ENCODE results near the gene TP63.

Gene TP63

DNA sequence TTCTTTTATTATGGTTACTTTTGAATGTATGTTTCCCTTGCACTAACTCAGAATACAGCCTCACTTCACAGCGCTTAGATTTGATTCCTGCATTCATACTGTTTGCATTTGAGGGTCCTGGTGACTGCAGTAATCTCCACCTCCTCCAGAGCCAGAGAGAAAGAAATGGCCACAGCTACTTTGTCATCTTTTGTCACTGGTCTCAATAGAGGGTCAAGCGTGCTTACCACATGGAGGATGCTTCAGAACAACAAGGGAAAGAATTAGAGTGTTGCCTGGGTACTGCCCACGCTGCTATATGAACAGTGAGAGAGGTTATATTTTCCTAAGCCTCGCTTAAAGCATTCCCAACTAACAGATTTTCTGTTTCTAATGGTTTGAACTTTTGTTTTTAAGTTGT, 190.1 kb downstream of the TP63 start:
- no peak for DNase-seq (ENCODE audit: low spot score)

DNA sequence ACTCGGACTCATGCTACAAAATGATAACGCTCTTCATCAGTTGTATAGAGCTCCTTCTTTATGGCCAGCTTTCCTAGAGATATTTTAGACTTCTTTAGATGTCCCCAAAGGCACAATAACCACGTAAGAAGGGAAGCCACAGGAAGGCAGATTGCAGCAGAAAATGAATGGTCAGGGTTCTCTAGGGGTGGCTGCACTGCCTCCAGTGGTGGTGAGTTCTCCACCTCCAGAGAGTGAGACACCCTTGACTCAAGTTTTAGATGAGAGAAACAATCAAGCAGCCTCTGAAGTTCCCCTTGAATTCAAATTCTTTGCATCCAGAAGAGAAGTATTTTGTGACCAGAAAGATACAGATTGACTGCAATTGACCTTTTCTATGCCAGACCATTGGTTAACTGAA, 191.5 kb downstream of the TP63 start:
- DNase-seq (ENCODE audit: low spot score): no peak

DNA sequence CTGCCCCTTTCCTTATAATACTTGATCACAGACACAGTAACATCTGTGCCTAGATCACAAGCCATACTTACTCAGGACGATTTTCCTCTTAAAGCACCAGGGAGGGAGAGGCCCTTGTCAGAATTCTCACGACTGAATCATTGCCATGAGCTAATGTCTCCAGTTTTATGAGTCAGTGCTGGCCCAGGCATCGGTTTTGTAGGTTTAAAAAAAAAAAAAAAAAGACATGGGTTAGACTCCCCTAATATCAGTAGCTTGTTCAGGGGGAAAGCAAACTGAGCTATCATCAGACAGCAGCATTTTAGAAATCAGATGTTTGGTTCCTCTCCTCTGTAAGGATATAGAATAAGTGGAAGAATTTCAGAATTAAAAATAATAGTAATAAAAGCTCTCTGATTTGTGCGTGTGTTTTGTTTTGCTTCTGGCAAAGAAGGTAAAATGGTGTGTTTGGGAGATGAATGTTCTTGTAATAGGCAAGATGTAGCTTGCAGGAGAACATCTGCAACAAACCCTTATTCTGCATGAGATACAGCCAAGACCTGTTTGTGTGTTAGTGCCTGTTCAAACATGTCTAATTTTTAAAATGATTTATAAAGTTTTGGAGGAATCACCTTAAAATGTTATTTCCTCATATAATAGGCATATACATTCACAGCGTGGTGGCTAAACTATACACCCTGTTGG, 193.6 kb downstream of the TP63 start:
- DNase-seq (ENCODE audit: low spot score): peak; percentile 67

DNA sequence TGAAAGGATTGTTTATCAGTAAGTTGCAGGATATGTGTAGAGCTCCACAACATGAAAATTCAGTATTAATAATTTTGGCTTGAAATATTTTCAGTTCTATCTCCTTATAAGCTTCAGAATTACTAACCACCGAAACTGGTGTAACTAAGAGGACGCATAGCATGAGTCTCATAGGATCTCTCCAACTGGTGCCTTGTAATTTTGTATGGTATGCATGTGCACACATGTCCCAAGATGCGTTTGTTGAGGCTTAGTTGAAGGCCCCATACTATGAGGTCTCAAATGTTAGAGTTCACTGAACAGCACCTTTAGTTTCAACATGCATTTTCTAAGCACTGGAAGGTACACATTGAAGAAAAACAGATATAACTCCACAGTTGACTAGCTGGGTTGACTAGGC, 195.4 kb downstream of the TP63 start:
- DNase-seq (ENCODE audit: low spot score): no peak

DNA sequence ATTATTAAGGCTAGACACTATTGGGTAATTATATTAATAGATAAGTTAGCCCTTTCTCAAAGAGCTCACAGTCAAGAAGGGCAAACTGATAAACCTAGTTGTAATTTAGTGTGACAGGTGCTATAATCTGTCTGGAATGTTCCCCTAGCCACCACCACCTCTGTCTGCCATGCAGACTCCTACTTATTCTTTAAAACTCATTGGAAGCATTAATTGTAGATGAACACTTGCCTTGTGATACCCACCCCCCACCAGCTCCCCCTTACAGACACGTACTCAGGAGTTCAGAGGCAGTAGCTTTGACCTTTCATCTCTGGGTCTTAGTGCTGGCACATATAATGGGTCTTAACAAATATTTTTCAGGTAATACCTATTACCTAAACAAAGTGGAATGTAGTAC, 195.9 kb downstream of the TP63 start:
- no peak for DNase-seq (ENCODE audit: low spot score)

DNA sequence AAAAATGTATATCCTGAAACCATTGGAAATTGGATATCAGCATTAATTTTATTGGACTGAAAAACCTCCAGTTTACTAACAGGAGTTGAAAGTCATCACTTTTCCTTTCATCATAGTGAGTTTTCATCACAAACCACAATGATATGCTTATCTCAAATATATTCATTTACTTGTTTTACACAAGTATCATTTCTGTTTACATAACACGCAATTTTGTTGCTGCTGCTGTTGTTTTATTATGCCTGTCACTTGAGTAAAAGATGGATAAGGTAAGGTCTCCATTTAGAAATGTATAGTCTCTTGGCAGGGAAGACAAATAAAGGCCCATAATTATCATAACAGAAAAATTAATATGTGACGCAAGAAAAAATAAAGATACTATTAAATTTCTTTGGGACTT, 199.2 kb downstream of the TP63 start:
- DNase-seq (ENCODE audit: low spot score): no peak

DNA sequence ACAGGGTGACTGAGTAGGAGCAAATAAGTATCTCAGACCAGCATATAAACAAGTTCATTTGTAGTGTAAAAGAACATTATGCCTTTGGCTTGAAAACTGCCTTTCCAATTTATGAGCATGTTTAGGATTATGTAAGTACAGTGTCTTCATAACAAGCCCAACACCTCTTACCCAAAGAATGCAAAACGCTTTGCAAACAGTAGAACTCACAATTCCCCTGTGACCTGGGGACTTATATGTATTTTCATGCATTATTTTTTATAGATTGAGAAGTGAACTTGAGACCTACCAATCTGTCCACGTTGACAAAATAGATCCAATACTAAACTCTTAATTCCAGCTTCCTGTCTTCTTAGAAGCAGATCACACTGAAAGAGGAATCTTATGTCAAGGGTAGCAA, 202.1 kb downstream of the TP63 start:
- DNase-seq (ENCODE audit: low spot score): no peak

DNA sequence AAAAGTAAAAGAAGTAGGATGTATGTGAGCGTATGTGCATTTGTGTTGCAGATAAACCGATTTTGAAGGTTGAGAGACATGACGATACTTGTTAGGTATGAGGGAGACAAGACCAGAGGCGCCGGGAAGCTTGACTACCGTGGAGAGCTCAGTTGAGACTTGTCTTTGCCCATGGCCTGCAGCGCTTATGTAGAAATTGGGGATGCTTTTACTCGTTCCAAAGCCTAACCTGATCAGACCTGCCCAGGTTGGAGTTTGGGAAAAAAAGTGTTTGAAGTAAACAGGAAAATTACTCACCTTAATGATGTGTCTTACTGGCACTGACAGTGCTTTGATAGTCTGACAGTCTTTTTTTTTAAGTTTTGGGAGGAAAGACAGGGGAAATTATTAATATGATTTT, 202.8 kb downstream of the TP63 start:
- no peak for DNase-seq (ENCODE audit: low spot score)

DNA sequence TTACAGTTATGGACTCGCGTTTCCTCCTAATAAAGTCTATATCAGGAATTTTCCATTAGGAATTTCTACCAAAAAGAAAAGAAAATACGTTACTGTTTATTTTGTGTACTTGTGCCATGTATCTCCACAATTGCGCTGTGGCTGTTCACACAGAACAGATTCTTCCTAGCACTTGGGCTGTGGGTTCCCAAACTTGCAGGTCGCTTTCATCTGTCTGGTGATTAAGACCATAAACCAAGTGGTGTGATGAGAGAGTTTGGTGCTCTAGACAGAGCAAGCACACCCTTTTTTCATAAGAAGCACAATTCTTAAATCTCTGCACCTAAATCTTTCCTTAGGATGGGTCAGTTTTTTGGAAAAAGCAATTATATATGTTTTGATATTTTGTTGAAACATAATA, 203.3 kb downstream of the TP63 start:
- DNase-seq (ENCODE audit: low spot score): no peak

DNA sequence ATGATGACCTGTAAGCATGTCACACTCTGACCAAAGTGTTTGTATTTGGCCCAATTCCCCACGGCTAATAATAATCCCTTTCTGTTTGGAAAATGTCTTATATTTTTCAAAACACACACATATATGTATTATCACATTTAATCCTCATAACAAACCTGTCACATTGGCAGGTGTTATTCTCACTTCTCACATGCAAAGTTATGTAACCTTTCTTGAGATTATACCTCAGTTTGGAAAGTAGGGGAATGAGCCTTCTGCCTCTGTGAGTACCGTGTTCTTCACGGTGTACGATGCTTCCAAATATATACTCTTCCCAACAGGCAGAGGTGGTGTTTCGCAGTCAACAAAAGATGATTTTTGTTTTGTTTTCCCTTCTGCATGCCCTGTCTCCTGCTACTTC, 205.6 kb downstream of the TP63 start:
- DNase-seq (ENCODE audit: low spot score): no peak

DNA sequence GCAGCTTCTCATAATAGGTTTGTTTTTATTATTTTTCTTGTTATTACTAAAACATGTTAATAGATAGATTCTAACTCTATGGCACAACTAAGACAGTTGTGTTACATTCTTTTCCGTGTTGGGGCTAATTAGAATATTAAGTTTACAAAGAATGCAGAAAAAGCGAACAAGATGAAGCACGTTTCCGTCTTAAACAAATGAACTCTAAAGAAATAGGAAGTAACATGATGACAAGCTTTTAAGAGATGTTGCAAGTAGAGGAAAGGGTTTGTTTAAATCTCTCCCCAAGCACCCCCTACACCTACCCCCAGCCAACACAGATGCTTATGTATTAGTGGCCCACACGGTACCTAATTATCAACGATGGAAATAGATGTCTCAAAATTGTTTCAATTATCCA, 207.1 kb downstream of the TP63 start:
- no peak for DNase-seq (ENCODE audit: low spot score)

DNA sequence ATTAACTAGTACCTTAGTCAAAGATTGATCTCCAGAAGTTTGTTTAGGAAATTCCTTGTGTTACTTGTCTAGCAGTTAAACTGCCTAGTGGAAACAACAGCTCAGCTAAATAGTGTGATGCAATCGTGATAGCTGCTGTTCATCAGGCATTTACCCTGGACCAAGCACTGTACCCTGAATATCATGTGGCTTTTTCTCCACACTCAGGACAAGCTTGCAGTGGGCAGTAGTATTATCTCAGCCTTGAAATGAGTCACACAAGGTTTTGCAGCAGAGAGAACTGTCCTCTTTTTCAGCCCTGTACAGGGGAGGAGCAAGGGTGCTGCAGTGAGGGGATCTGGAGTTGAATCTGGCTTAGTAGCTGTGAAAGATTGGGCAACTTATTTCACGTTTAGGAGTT, 208.4 kb downstream of the TP63 start:
- DNase-seq (ENCODE audit: low spot score): no peak

DNA sequence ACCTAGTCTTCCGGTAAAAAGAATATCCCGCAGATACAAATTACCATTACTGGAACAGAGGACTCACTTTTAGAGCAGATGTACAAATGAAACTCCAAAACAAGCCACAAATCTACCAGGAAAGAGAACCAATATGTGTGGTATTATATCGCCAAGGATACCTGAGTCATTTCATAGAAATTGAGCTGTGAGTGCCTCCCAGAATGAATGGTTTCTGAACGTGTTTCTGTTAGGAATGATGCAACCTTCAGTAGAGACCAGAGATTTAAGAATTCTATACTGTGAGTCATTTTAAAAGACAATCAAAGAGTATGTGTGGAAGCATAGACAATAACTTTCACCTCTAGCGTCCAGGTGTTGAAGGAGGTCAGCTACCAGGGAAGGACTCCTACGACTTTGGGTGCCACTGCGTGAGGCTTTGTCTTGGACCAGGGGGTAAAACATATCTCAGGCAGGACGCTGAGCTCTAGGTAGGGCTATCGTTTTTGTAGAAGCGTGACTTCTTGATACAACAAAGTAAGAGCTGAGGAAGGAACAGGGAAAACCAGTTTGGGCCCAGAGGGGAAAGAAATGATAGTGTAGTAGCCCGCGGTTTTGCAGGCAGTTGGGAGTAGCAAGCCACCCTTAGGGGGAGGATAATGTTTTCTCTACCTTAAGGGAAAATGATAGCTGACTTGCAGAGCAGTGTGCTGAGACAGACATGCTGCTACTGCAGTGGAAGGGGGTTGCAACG, 210.4 kb downstream of the TP63 start:
- no peak for DNase-seq (ENCODE audit: low spot score)

DNA sequence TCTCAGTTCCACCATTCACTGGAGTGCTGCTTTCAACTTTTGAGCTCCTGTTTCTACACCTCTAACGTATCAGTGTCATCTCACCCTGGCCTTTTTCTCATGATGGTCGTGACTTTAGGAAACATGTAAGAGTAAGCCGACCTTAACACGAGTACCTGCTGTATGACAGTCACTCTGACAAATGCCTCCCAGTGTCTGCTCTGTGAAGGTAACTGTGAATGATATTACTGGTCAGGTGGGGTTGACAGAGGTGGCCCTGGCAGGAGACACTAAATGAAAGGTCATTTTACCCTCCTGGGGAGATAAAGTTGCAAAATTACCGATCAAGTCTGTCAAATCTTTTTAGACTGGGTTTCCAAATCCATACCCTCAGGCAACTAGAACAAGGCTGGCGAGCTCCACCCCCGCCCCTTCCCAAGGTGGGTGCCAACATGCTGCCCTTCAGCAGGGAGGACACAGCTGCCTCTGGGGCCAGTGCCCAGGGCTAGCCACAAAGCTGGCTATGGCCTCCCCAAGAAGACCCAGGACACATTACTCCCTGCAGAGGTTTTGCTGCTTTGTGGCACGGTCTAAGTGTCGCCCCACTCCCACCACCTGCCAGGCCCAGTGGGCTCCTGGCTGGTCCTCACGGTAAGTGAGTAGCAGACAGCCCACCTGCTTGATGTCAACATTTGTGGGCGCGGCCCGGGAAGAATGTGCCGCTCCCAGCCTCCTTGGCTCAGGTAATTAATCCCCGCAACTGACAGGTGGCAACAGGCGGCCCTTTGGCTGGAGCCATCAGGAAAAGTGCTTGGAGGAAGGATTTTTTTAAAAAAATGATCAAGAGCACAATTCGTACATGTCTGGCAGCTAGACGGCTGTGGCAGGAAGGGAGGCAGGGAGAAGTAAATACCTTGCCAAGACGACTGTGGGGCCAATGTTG, 211.8 kb downstream of the TP63 start:
- no peak for DNase-seq (ENCODE audit: low spot score)

DNA sequence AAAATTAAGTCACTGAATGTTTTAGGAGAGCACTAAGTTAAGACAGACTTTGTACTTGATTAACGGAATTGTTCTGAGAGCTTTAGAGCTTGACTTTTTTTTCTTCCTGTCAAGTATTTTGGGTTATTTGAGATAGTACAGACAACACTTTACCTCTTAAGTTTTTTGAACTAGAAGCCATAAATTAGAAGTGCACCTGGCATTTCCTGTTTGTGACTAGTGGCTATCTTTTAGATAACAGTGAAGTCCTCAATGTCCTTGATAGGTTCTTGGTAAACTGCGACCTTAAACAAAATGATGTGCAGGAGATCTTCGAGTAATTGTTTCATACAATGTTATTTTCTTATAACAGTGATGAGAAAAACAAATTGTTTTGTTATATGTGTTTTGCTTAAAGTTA, 213.9 kb downstream of the TP63 start:
- no peak for DNase-seq (ENCODE audit: low spot score)

DNA sequence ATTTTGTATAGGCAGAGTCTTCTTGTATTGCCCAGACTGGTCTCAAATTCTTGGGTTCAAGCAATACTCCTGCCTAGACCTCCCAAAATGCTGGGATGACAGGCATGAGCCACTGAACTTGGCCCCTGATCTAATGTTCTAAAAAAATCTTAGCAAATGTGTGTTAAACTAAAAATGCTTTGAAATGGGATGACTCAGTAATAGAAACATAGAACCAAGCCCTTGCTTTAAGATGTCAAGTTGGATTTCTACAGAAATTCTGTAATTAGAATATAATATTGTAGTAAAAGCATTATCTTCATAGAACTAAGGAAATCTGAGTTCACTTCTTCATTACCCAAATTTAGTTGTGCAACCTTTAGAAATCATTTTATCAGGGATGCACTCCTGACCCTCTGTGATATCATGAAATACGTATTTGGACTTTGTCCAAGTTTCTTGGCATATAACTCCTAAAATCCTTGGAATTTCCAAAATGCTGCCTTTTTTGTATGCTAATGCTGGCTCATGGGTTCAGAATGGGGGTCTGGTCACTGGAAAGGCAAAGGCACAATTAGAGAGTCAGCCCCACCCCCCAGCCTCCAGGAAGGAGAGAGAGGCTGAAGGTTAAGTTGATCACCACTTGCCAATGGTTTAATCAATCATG, 217.3 kb downstream of the TP63 start:
- DNase-seq (ENCODE audit: low spot score): no peak

DNA sequence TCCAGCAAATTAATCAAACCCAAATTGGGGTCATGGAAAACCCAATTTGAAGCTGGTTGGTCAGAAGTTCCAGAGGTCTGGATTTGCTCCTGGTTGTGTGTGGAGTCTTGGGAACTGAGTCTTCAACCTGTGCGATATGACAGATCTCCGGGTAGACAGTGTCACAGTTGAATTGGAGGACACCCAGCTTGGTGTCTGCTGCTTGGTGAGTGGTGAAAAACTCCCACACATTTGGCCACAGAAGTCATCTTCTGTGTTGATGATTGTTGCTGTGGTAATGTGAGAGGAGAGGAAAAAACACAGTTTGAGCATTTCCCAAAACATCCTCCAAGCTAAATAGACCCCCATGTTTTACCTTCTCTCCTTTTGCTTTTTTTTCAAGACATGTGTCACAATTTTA, 218.1 kb downstream of the TP63 start:
- DNase-seq (ENCODE audit: low spot score): no peak

DNA sequence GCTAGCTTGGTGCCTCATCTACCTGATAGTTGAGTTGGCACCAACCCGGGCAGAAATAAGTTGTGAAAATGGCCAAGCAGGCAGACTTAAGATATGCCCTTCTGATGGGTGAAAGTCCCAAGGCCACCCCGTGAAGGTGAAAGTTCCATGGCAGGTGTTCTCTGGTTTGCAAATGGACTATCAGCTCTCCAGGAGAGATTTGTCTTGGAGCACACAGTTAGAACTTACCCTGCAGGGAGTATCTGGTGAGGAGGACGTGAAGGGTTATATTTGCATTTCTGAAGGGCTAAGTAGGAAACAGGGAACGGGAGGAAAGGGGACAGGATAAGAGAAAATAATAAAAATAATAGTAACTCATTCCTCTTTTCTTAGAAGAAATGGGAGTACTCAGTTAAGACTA, 220.5 kb downstream of the TP63 start:
- no peak for DNase-seq (ENCODE audit: low spot score)

DNA sequence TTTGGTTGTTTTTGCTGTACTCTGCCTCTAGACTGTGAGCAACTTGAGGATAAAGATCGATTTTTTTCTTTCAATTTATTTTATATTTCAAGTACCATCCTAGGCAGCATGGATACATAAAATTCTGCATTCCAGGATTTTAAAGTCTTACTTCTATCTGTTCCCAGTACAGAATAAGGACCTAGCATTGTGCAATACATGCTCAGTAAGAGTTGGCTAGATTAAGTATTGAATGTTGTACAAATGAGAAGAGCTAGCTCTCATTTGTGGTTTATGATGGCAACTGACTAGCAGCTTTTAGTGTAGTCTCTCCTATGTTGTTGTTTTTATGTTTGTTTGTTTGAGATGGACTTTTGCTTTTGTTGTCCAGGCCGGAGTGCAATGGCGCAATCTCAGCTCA, 222.7 kb downstream of the TP63 start:
- no peak for DNase-seq (ENCODE audit: low spot score)

DNA sequence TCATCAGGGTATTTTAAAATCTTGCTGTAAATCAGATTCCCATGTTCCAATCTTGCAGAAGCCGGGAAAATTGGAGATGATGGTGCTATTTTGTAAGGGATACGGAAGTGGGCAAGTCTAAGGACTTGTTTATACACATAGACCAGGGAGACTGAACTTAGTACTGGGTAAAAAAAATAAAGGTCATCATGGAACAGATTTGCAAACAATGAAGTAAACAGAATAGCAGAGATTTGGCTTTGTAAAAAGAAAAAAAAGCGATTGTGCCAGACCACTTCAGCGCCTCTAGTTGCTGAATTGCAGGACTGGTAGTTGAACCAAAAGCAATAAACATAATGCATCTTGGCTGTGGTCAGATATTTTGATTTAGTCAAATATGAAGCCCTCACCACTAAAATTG, 229.1 kb downstream of the TP63 start:
- DNase-seq (ENCODE audit: low spot score): no peak

DNA sequence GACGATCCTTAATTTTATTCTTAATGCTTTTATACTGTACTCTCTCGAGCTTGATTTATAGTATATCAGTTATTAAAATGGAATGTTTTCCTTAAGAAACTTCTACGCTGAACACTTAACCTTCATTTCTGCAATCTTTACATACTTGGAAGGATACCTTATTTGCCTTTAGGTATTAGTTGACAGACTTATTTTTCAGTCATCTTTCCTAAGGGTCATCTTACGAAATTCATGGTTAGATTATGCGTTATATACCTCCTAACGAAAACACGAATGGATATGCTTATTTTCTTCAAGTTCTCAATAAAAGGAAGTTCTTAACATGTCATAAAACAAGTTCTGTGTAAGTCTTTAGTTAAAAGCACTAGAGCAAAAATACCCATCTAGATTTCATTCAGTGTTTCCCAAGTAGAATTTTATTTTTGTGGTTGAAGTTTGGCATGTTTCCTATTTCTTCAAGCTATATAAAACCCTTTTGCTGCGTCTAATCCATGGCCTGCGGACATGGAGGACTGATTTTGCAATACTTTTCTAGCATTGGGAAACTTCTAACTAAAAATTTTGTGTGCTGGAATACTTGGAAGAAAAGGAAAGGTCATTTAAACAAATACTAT, 231.3 kb downstream of the TP63 start:
- no peak for DNase-seq (ENCODE audit: low spot score)

DNA sequence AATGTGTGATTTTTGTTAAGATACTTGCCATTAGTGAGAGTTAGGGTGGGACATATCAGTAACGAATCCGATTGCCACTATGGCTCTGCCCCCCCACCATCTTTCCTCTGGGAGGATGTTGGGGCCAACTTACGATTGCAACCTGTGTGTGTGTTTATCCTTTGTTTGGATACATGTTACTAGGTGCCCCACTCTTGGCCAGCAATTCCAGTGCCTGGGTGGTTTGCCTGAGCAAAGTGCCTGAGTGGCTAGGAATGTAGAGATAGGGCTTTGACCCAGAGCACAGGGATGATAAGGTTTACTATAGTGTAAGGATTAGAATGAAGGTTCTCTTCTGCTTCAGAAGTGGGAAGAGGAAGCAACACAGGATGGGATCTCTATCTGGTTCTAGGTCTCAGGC, 231.8 kb downstream of the TP63 start:
- DNase-seq (ENCODE audit: low spot score): no peak
